ENCODE data around the gene GOLPH3. TPM values are rescaled to one million over a fixed set of nuclear protein-coding genes. Genes with fewer than 3 reads are reported as not detected.

The GOLPH3 gene
- total and polyA plus RNA-seq, 2 of the 4 experiments (the other 2 are of a cell fraction) = 38.2 to 41.3 TPM

DNA sequence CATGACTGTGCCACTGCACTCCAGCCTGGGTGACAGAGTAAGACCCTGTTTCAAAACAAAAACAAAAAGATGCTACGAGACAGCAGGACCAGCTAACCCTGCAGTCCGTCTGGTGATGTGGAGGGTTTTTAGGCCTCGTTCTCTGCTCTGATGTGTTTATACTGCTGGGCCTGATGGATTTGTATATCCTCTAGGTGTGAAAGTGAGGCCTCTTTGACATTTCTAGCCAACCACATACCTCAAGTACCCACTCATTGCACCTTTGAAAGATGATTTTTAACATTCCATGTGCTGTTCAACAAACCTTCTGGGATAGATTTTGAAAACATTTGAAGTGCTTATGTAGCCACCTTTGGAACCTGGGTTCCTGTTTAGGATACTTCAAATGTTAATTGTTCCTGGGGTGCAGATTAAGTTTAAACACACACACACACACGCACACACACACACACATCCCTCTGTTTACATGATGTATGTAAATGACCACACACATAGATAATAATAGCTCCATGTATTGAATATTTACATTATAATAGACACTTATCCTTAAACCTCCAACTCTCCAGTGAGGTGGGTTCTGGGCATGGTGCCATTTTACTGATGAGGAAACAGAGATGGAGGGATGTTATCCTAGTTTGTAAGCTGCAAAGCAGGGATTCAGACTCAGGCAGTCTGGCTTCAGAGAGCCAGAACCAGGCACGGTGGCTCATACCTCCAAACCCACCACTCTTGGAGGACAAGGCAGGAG is 48.8 kb upstream of the GOLPH3 start:
- no peak overlapping the region; the same call in 1 of the 2 replicates for H4K91ac ChIP-seq (ENCODE audit: insufficient read depth, low read depth, low read length)
- H3K4me1 ChIP-seq (ENCODE audit: control insufficient read depth, insufficient read depth, low read length) = peaks cover 14% of the 10 kb centered on the region
- H2BK15ac ChIP-seq (ENCODE audit: low read depth, low read length) = peak overlapping the region; percentile 34; the same call in 1 of the 3 replicates
- H3K56ac ChIP-seq (ENCODE audit: extremely low read depth, insufficient read depth, low read length) = no peak overlapping the region
- POLR2A ChIA-PET (ENCODE audit: unreplicated experiment) = no interaction called here
- no peaks in the 10 kb centered on the region for H3K27me3 ChIP-seq (ENCODE audit: control insufficient read depth, insufficient read depth, low read length)
- DNase-seq = peak; percentile 29
- peak overlapping the region; percentile 54; the same call in 1 of the 2 replicates for H3K27ac ChIP-seq (ENCODE audit: insufficient read depth, low read length)
- H3K23ac ChIP-seq (ENCODE audit: low read depth, low read length) = peak overlapping the region; percentile 75
- H3K36me3 ChIP-seq (ENCODE audit: control insufficient read depth, insufficient read depth, low read length) = no peaks in the 10 kb centered on the region
- no CpG with 5 or more reads among the region's 5 CpGs for WGBS, 2 experiments (ENCODE audit: extremely low coverage in 2 of 2, insufficient read length in 1 of 2)
- H3K79me1 ChIP-seq (ENCODE audit: low read depth in 1 of 2, low read length in 2 of 2) = peaks cover 0 to 7% of the 10 kb centered on the region in 2 experiments; a peak in 1 of 4 replicates
- peak overlapping the region; percentile 81 for H2AK5ac ChIP-seq (ENCODE audit: low read depth, low read length)
- H4K5ac ChIP-seq (ENCODE audit: low read depth, low read length) = peak overlapping the region; percentile 45; the same call in 1 of the 2 replicates
- H2AFZ ChIP-seq (replicated peaks; ENCODE audit: low read length, poor library complexity) = no peak overlapping the region
- H2BK20ac ChIP-seq (ENCODE audit: low read depth, low read length) = peak overlapping the region; percentile 83
- H2BK120ac ChIP-seq (ENCODE audit: low read depth, low read length) = peak overlapping the region; percentile 72; the same call in 1 of the 2 replicates
- peak overlapping the region; percentile 24 for H3K18ac ChIP-seq (ENCODE audit: low read depth, low read length)
- H3K9me1 ChIP-seq (ENCODE audit: insufficient read depth, low read length) = peaks cover 9% of the 10 kb centered on the region
- H3K9ac ChIP-seq (ENCODE audit: low read depth, low read length) = no peak overlapping the region
- H3K4ac ChIP-seq (ENCODE audit: low read depth, low read length) = peak overlapping the region; percentile 72
- peak overlapping the region; percentile 66 for H2BK5ac ChIP-seq (ENCODE audit: low read depth, low read length, poor library complexity, severe bottlenecking)
- intact Hi-C loops (cut with micrococcal nuclease) (no loop called here), in situ Hi-C loops (cut with MboI; ENCODE audit: low sequenced_read_pairs) (no loop called here), dilution Hi-C loops (cut with HindIII; ENCODE audit: low sequenced_read_pairs, unreplicated experiment) (no loop called here)
- no peak overlapping the region for H3K4me3 ChIP-seq (ENCODE audit: insufficient read depth, low read depth, low read length)
- peak overlapping the region; percentile 66 for H2AK9ac ChIP-seq (replicated peaks; ENCODE audit: low read depth, low read length, poor library complexity)
- H4K8ac ChIP-seq (ENCODE audit: low read depth in 2 of 2, low read length in 2 of 2) = peak overlapping the region in 1 of 2 experiments; percentile 22; a peak in 1 of 4 replicates
- H3K4me2 ChIP-seq (ENCODE audit: low read depth, low read length) = no peak overlapping the region
- H4K20me1 ChIP-seq (ENCODE audit: insufficient read depth, low read length) = no peaks in the 10 kb centered on the region
- BruUV-seq (replicated peaks) = no TSS peak
- H3K9me3 ChIP-seq (ENCODE audit: control insufficient read depth, insufficient read depth, low read length) = no peaks in the 10 kb centered on the region
- TF ChIP-seq, protein P1, sequence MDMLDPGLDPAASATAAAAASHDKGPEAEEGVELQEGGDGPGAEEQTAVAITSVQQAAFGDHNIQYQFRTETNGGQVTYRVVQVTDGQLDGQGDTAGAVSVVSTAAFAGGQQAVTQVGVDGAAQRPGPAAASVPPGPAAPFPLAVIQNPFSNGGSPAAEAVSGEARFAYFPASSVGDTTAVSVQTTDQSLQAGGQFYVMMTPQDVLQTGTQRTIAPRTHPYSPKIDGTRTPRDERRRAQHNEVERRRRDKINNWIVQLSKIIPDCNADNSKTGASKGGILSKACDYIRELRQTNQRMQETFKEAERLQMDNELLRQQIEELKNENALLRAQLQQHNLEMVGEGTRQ (IDR thresholded peaks at IDR 0.05; ENCODE audit: low read depth, low read length) = no peak
- no peak for TF ChIP-seq MAZ (IDR thresholded peaks at IDR 0.05; ENCODE audit: borderline replicate concordance, low read depth, low read length)
- TF ChIP-seq BHLHE40 (IDR thresholded peaks at IDR 0.05; ENCODE audit: low read depth, low read length) = no peak
- TF ChIP-seq NFE2L2 (IDR thresholded peaks at IDR 0.05; ENCODE audit: low read depth, low read length) = no peak
- TF ChIP-seq POLR2A (IDR thresholded peaks at IDR 0.05; ENCODE audit: low read depth, low read length) = no peak
- no peak for TF ChIP-seq CHD1 (IDR thresholded peaks at IDR 0.05; ENCODE audit: low read depth, low read length)
- TF ChIP-seq RFX5 (IDR thresholded peaks at IDR 0.05; ENCODE audit: low read depth, low read length) = no peak
- CTCF ChIA-PET = interaction anchor here (0.6 kb wide), 1 partner anchor 382 kb away, joined by 3 read pairs; no protein-coding TSS in a partner anchor
- ATAC-seq (ENCODE audit: low read depth) = no peak
- H3K14ac ChIP-seq (replicated peaks; ENCODE audit: low read depth, low read length) = peak overlapping the region; percentile 76

All from IMR-90 (cell line).